Measurements from ENCODE around the gene SLC7A11.

Gene SLC7A11

GRCh38 chr4:138140879-138141278 lies 101.3 kb downstream of the SLC7A11 start:
- no peak for ATAC-seq

- no peak for ATAC-seq
Observed at GRCh38 chr4:138138774-138139173, 103.4 kb downstream of the SLC7A11 start.

GRCh38 chr4:138135610-138136009 lies 106.5 kb downstream of the SLC7A11 start:
- no peak for ATAC-seq

GRCh38 chr4:138118270-138118669 lies 123.9 kb downstream of the SLC7A11 start:
- ATAC-seq = no peak

- no peak for ATAC-seq
Observed at GRCh38 chr4:138115053-138115452, 127.1 kb downstream of the SLC7A11 start.

- ATAC-seq = no peak
Observed at GRCh38 chr4:138114434-138114833, 127.7 kb downstream of the SLC7A11 start.

Data from activated CD4-positive, CD25-positive, alpha-beta regulatory T cell treated with anti-CD3 and anti-CD28 coated beads, Interleukin-2, amount 50 U/mL, for 24 hours (primary cell).